NCI-H69 (cell line): ENCODE measurements around the gene PAPPA2.
A peak's percentile ranks its signal among the peaks of the same experiment; 100 is the strongest.

Experiments
- DNase-seq: peaks from one replicate; lab custom pipeline; 2025; lab: John Stamatoyannopoulos, UW

PAPPA2 gene

GRCh38 chr1:176499671-176500070 is 36.7 kb downstream of the PAPPA2 start:
- DNase-seq = no peak

- no peak for DNase-seq
Measured at GRCh38 chr1:176501599-176501998, 38.6 kb downstream of the PAPPA2 start.

GRCh38 chr1:176504848-176505553 is 42.0 kb downstream of the PAPPA2 start:
- DNase-seq = no peak

- no peak for DNase-seq
Measured at GRCh38 chr1:176512966-176513365, 50.0 kb downstream of the PAPPA2 start.

- DNase-seq = peak; percentile 14
Measured at GRCh38 chr1:176515310-176515709, 52.3 kb downstream of the PAPPA2 start.

- DNase-seq = no peak
Measured at GRCh38 chr1:176517484-176517883, 54.5 kb downstream of the PAPPA2 start.

GRCh38 chr1:176521211-176521610 is 58.2 kb downstream of the PAPPA2 start:
- DNase-seq = no peak

- no peak for DNase-seq
Measured at GRCh38 chr1:176522310-176522845, 59.4 kb downstream of the PAPPA2 start.

- DNase-seq = no peak
Measured at GRCh38 chr1:176529395-176530090, 66.6 kb downstream of the PAPPA2 start.

GRCh38 chr1:176531036-176531435 is 68.1 kb downstream of the PAPPA2 start:
- DNase-seq = no peak

GRCh38 chr1:176531921-176532897 is 69.2 kb downstream of the PAPPA2 start:
- DNase-seq = no peak

GRCh38 chr1:176533020-176533419 is 70.0 kb downstream of the PAPPA2 start:
- no peak for DNase-seq

- no peak for DNase-seq
Measured at GRCh38 chr1:176536588-176536987, 73.6 kb downstream of the PAPPA2 start.

GRCh38 chr1:176539018-176539417 is 76.0 kb downstream of the PAPPA2 start:
- no peak for DNase-seq

GRCh38 chr1:176540428-176540827 is 77.5 kb downstream of the PAPPA2 start:
- no peak for DNase-seq

- DNase-seq = no peak
Measured at GRCh38 chr1:176541663-176542062, 78.7 kb downstream of the PAPPA2 start.

- DNase-seq = no peak
Measured at GRCh38 chr1:176542352-176542751, 79.4 kb downstream of the PAPPA2 start.

GRCh38 chr1:176543360-176544129 is 80.6 kb downstream of the PAPPA2 start:
- DNase-seq = no peak

GRCh38 chr1:176545034-176545639 is 82.2 kb downstream of the PAPPA2 start:
- no peak for DNase-seq

GRCh38 chr1:176546825-176547224 is 83.8 kb downstream of the PAPPA2 start:
- DNase-seq = no peak

- no peak for DNase-seq
Measured at GRCh38 chr1:176551146-176551545, 88.2 kb downstream of the PAPPA2 start.
